IPS DF 4.7 (cell line): ENCODE measurements around the gene IRAG1.
"Not testable (repeated sequence)": the region's sequence is repeated elsewhere in the genome, so short reads cannot be mapped to it uniquely, and the experiment has no call there.

Experiments
- DNase-seq: peaks from one replicate; pipeline ENCODE4 v3.0.0-alpha.2; 2013; ENCODE audit warnings: low spot score; ENCODE audit errors: extremely low read depth

Gene IRAG1

GRCh38 chr11:10709299-10710086 is 15.9 kb upstream of the IRAG1 start:
- DNase-seq, result no peak

GRCh38 chr11:10708131-10708530 is 14.6 kb upstream of the IRAG1 start:
- no peak for DNase-seq

- DNase-seq, result no peak
Observed at GRCh38 chr11:10701982-10702381, 8.4 kb upstream of the IRAG1 start.

GRCh38 chr11:10699072-10699471 is 5.5 kb upstream of the IRAG1 start:
- no peak for DNase-seq

GRCh38 chr11:10697323-10697620 is 3.7 kb upstream of the IRAG1 start:
- no peak for DNase-seq

- no peak for DNase-seq
Observed at GRCh38 chr11:10696468-10697322, 3.1 kb upstream of the IRAG1 start.

- no peak for DNase-seq
Observed at GRCh38 chr11:10695833-10696232, 2.3 kb upstream of the IRAG1 start.

GRCh38 chr11:10694486-10695239 is 1.1 kb upstream of the IRAG1 start:
- no peak for DNase-seq

GRCh38 chr11:10692531-10693115 is 932 bp downstream of the IRAG1 start:
- no peak for DNase-seq

- DNase-seq, result no peak
Observed at GRCh38 chr11:10688401-10688800, 5.2 kb downstream of the IRAG1 start.

GRCh38 chr11:10686311-10686710 is 7.2 kb downstream of the IRAG1 start:
- no peak for DNase-seq

GRCh38 chr11:10683429-10683828 is 10.1 kb downstream of the IRAG1 start:
- DNase-seq, result no peak

GRCh38 chr11:10680956-10681487 is 12.5 kb downstream of the IRAG1 start:
- no peak for DNase-seq

- not testable (repeated sequence) for DNase-seq
Observed at GRCh38 chr11:10680279-10680678, 13.3 kb downstream of the IRAG1 start.

GRCh38 chr11:10679644-10680043 is 13.9 kb downstream of the IRAG1 start:
- no peak for DNase-seq

- no peak for DNase-seq
Observed at GRCh38 chr11:10678101-10678500, 15.5 kb downstream of the IRAG1 start.

- DNase-seq, result no peak
Observed at GRCh38 chr11:10676919-10677318, 16.6 kb downstream of the IRAG1 start.

GRCh38 chr11:10674911-10675440 is 18.6 kb downstream of the IRAG1 start:
- no peak for DNase-seq

- DNase-seq, result no peak
Observed at GRCh38 chr11:10674440-10674855, 19.1 kb downstream of the IRAG1 start.

- no peak for DNase-seq
Observed at GRCh38 chr11:10673501-10674062, 20.0 kb downstream of the IRAG1 start.

- DNase-seq, result no peak
Observed at GRCh38 chr11:10670099-10670498, 23.5 kb downstream of the IRAG1 start.
